Astrocyte of the cerebellum (primary cell): ENCODE results near the gene ARHGEF26.

ENCODE experiments used
- DNase-seq: peaks from one replicate; pipeline ENCODE4 v3.0.0-alpha.2; 2011; ENCODE audit warnings: low read depth
- H3K4me3 ChIP-seq: 2 replicates; pipeline ENCODE4 v1.5.1; 2011; ENCODE audit warnings: mild to moderate bottlenecking, low read depth, low read length, moderate library complexity
- in situ Hi-C: cut with HindIII; loops from 2 replicates; pipeline ENCODE4 v1.10.0; 2017; ENCODE audit warnings: low sequenced_read_pairs
- TF ChIP-seq, protein P1 (sequence below): IDR thresholded peaks from 2 replicates; pipeline ENCODE4 v1.5.1; 2012; ENCODE audit warnings: low read length, low read depth, moderate library complexity, mild to moderate bottlenecking; ENCODE audit errors: missing control alignments

ARHGEF26 gene

DNA sequence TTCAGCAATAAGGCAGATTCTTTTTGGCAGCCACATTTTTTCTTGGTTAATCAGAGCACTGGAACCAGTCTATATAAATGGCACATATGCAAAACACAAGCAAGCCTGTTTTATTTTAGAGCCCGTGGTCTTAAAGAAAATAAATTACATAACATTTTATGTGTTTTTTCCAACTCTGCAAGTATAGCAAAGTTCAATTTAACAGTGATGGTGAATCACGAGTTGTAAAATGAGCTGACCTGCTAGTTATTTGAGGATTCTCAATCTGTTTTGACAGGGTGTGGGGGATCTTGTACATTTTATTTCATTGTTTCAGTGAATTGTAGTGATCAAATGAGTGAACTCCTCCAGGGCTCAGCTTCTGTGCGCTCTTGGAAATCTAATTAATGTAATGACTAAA is 2.7 kb downstream of the ARHGEF26 start:
- peak overlapping the region; percentile 84 for H3K4me3 ChIP-seq
- no peak for DNase-seq
- in situ Hi-C loops, result no loop called here
- TF ChIP-seq, protein P1, sequence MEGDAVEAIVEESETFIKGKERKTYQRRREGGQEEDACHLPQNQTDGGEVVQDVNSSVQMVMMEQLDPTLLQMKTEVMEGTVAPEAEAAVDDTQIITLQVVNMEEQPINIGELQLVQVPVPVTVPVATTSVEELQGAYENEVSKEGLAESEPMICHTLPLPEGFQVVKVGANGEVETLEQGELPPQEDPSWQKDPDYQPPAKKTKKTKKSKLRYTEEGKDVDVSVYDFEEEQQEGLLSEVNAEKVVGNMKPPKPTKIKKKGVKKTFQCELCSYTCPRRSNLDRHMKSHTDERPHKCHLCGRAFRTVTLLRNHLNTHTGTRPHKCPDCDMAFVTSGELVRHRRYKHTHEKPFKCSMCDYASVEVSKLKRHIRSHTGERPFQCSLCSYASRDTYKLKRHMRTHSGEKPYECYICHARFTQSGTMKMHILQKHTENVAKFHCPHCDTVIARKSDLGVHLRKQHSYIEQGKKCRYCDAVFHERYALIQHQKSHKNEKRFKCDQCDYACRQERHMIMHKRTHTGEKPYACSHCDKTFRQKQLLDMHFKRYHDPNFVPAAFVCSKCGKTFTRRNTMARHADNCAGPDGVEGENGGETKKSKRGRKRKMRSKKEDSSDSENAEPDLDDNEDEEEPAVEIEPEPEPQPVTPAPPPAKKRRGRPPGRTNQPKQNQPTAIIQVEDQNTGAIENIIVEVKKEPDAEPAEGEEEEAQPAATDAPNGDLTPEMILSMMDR, result no peak

DNA sequence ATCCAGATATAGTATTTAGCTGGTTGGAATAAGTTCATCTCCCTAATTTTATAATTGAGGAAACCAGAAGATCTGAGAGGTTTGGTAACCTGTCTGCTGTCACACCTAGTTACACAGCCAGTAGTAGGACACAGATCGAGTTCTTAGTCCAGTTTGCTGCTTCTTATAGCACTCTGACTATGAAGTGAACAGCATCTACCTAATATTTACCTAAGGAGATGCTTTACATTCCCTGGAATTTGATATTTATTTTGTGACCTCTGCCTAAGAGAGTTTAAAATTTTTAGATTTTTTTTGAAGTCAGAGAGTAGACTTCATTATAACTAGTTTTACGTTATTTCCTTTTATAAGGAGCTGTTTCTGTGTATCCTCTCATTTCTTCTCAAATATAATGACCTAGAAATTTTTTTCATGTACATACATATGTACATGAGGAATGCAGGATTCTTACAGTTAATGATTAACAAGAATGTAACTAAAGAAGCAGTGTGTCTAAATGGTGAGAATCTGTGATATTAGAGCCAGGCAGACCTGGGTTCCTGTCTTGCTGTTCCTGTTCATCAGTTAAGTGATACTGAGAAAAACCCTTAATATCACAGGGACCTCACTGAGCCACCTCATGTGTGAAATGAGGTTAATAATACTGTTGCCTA is 4.3 kb downstream of the ARHGEF26 start:
- H3K4me3 ChIP-seq, result no peak overlapping the region
- in situ Hi-C loops, result no loop called here
- no peak for DNase-seq
- TF ChIP-seq, protein P1, result no peak

DNA sequence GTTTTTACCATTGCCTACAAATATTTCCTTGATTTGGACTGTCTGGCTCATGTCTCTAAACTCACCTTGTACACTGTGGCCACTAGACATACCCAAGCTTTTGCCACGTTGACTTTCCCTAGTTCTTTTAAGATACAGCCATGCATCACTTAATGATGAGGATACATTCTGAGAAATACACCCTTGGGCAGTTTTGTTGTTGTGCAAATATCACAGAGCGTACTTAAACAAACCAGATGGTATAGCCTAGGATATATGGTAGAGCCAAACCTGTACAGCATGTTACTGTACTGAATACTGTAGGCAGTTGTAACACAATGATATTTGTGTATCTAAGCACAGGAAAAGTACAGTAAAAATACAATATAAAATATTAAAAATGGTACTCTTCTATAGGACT is 5.5 kb downstream of the ARHGEF26 start:
- H3K4me3 ChIP-seq, result no peak overlapping the region
- TF ChIP-seq, protein P1, result no peak
- no peak for DNase-seq
- in situ Hi-C loops, result no loop called here

DNA sequence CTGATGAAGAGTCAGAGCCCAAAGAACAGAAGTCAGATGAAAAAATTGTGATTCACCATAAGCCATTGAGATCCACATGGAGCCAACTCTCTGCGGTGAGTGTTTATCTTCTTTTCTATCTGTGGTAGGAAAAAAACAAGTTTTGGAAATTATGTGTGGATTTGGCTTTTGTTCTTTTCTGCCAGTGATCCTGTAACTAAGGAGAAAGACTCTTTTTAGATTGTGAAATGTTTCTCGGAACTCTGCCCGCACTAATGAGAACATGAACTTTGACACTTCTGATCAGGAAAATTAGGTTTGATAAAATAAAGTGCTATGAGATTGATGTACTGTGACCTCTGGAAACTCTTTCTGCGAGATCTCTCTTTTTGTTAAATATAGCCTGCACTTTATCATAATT is 8.4 kb downstream of the ARHGEF26 start:
- TF ChIP-seq, protein P1, result no peak
- H3K4me3 ChIP-seq, result no peak overlapping the region
- in situ Hi-C loops, result no loop called here
- DNase-seq, result no peak

DNA sequence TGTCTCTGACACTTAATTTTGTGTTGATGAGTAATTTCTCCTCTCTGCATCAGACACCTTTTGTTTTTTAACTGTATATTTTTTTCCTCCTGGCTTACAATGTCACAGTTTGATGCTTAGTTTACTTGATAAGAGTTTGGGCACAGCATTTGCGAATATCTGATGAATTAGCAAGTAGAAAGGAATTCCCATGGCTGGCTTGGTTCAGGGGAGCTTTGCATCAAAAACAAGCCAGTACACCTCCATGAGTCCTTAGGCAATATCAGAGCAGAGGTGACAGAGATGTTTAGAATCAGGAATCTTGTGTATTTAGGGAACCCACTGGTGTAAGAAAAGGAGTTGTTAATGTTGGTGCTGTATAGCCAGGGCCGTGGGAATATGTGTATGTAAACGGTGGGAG is 9.3 kb downstream of the ARHGEF26 start:
- DNase-seq, result no peak
- in situ Hi-C loops, result no loop called here
- TF ChIP-seq, protein P1, result no peak
- H3K4me3 ChIP-seq, result no peak overlapping the region

DNA sequence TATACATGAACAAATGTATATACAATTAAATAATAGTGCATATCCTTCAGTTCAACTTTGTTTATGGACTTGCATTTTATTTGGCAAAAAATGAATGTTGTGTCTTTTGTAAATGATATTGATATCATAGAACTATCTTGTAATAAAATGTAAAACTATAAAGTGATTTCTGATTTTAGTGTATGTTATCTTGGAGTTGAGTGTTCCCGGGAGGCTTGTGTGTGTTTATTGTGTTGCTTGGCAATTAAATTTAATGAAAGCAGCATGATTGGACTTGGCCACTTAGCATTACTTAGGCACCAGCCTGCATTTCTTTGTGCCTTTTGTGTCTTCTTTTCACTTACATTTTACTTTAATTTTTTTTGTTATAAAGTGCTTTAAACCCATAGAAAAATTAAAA is 10.6 kb downstream of the ARHGEF26 start:
- TF ChIP-seq, protein P1, result no peak
- no peak overlapping the region for H3K4me3 ChIP-seq
- DNase-seq, result no peak
- in situ Hi-C loops, result no loop called here
